Panc1 (cell line): Measurements from ENCODE around the gene PNLIPRP3.

Experiments
- CTCF ChIP-seq: fragments of 450-650 bp; IDR thresholded peaks from 2 replicates; pipeline ENCODE4 v1.5.1; 2017; ENCODE audit warnings: mild to moderate bottlenecking
- POLR2AphosphoS5 ChIP-seq: IDR thresholded peaks from 2 replicates; pipeline ENCODE4 v1.6.1; 2012; ENCODE audit warnings: mild to moderate bottlenecking, low read depth, low read length, moderate library complexity
- REST ChIP-seq, 2 experiments: IDR thresholded peaks; 2 replicates each; pipeline ENCODE4 v1.6.1; 2011 to 2012; ENCODE audit warnings: low read depth in 2 of 2, control low read depth in 1 of 2, low read length in 1 of 2, mild to moderate bottlenecking in 1 of 2, moderate library complexity in 1 of 2; ENCODE audit not compliant: insufficient read depth in 1 of 2
- SIN3A ChIP-seq: IDR thresholded peaks from 2 replicates; pipeline ENCODE4 v1.6.1; 2012; ENCODE audit warnings: low read depth, mild to moderate bottlenecking, low read length, moderate library complexity, borderline replicate concordance; ENCODE audit not compliant: insufficient read depth
- TCF7L2 ChIP-seq: IDR thresholded peaks from 2 replicates; pipeline ENCODE4 v1.6.1; 2011; ENCODE audit warnings: mild to moderate bottlenecking, low read depth, low read length, inconsistent platforms

- TF ChIP-seq CTCF, result no peak
- TF ChIP-seq POLR2AphosphoS5, result no peak
- no peak for TF ChIP-seq TCF7L2
- TF ChIP-seq SIN3A, result no peak
- TF ChIP-seq REST (IDR thresholded peaks at IDR 0.05; ENCODE audit: insufficient read depth in 1 of 2, low read depth in 2 of 2, low read length in 1 of 2), result no peak
Measured at GRCh38 chr10:116510565-116510964, 82.9 kb downstream of the PNLIPRP3 start.
